ENCODE measurements around the gene SSH2. TPM values are rescaled to one million over a fixed set of nuclear protein-coding genes. Genes with fewer than 3 reads are reported as not detected.
A peak's percentile ranks its signal among the peaks of the same experiment; 100 is the strongest.

The SSH2 gene
- total RNA-seq, 1 donor from 2014 or later: 10.6 TPM

DNA sequence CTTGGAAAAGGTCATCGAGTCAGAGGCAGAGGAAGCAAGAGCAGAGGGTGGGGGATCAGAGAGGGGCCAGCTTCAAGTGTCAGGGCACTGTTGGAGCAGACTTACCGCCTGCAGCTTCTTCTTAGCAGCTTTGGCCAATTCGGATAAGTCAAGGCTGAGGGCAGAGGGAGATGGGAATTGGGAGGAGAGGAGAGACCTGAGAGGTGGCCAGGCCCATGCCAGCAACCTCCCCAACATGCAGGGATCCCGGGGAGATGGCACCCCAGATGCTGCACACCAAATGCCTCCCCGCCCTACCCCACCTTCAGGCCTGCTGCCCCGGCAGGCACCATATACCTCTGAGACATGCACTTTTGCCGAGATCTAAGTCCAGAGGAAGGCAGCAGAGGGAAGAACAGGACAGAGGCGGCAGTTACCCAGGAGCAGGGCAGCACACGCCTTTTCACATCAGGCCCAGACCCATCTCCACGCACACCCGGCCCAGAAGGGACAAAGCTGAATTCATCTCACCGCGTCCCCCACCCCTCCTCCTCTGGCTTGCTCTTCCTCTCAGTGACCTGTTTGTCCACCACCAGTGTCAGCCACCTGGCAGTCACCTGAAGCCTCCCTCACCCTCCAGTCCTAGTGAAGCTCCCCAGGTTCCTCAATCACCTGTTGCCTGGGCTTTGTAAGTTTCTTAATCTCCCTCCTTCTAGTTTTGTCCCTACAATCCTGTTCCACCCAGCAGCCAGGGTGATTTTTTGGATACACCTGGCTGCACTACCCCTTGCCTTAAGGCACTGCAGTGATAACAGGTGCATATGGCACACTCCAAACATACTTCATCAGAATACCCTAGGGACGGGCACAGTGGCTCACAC is 351.2 kb downstream of the SSH2 start:
- no peak for DNase-seq (ENCODE audit: low spot score)

DNA sequence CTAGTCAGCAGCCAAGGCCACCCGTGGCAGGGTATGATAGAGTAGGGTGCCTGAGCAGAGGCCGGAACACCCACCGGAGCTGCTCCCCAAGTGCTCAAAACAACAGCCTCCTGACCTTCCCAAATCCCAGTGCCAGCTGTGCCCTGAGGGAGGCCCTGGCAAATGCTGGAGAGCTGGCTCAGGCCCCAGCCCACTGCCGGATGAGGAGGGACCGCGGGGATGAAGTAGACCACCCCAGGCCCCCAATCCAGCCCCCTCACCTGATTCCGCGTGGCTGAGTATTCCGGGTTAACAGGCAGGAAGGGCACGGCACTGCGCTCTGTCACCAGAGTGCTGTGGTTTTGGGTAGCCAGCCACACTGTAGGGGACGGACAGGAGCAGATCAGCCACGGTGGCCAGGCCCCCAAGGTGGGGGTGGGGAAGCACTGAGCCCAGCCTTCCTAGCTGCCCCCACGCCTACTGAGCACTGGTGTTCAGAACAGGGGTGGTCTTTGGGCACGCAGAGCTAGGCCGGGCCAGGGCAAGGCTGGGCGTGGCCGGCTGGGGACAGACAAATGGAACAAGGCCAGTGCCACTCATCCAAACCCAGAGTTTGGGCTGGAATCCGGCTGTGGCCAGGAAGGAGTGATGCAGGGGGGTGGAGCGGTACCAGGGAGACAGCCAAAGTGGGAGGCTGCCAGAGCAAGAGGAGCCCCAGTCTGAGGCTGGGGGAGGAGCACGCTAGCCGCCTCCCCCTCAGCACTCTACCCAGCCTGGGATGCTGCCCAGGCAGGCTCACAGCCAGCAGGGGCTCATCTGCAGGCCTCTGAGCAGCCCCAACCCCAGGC is 352.4 kb downstream of the SSH2 start:
- DNase-seq (ENCODE audit: low spot score): peak; percentile 78

DNA sequence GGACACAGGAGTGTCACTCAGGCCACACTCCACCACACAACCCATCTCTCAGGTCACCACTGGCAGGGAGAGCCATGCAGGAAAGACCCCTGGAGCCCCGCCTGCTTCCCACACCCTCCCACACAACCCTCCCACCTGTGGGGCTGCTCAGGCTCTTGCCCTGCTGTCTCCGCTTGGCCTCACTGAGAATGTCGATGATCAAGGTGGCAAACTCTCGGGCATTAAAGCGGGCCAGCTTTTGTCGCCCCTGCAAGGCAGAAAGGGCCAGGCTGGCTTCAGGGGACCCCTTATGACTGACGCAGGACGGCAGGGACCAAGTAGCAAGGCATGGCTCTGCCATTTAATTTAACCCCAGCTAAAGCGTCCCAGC is 353.0 kb downstream of the SSH2 start:
- no peak for DNase-seq (ENCODE audit: low spot score)

DNA sequence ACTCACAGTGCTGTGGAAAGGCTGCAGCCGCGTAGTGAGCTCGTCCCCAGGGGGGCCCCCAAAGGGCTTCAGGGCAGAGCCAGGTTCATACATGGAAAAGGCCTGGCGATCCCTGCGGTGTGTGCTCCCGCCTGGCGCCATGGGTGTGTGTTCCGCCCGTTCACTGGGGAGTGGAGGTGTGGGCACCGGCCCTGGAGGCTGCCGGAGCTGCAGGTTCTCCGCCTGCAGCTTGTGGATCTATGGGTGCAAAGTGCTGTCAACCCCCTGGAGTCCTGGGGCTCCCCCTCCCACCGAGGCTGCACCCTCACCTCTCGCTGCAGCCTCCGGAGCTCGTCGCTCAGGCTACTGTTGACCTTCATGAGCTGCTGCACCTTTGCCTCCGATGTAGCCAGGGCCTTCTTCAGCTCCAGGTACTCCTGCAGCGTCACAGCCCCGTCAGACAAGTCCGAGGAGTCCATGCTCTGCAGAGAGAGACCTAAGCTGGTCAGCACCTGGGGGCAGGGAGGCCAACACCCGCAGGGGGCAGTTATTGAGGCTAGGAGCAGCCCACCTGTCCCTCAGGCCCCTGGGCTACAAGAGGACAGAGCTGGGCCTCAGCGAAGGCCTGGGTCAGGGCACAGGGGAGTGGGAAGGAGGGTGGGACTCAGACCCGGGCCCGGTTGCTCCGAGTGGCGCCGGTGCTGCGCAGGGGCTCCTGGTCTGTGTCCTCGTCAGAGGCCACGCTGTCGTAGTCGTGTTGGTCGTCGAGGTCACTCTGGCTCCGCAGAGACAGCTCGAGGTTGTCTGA is 353.6 kb downstream of the SSH2 start:
- DNase-seq (ENCODE audit: low spot score): no peak

Other genes starting within 250 kb of the SSH2 start
- 4.3 TPM for gene EFCAB5, start 11.4 kb upstream of the SSH2 start, total RNA-seq (ENCODE audit: insufficient read depth, low replicate concordance)
- gene NSRP1, start 186.6 kb upstream of the SSH2 start, total RNA-seq (ENCODE audit: insufficient read depth, low replicate concordance): 30.3 TPM